D721Med (cell line): ENCODE data around the gene RCVRN.

Experiments
- DNase-seq: peaks from one replicate; pipeline ENCODE4 v3.0.0; 2011; ENCODE audit warnings: low spot score; ENCODE audit not compliant: insufficient read length
- FAIRE-seq: peaks from 2 replicates; lab custom pipeline; 2011; peaks lifted over from hg19 to GRCh38; lab: Jason Lieb, UNC
- CTCF ChIP-seq: IDR thresholded peaks from 2 replicates; pipeline ENCODE4 v1.5.1; 2012; ENCODE audit warnings: mild to moderate bottlenecking, control low read depth; ENCODE audit not compliant: insufficient read depth; ENCODE audit errors: missing control alignments

The RCVRN gene

GRCh38 chr17:9859781-9860180 lies 45.3 kb downstream of the RCVRN start:
- DNase-seq (no peak), FAIRE-seq (no peak)
- TF ChIP-seq CTCF = no peak

GRCh38 chr17:9855036-9855435 lies 50.0 kb downstream of the RCVRN start:
- DNase-seq = no peak
- no peak for TF ChIP-seq CTCF
- no peak for FAIRE-seq

- no peak for TF ChIP-seq CTCF
- no peak for DNase-seq
- no peak for FAIRE-seq
Measured at GRCh38 chr17:9854255-9854654, 50.8 kb downstream of the RCVRN start.

GRCh38 chr17:9850151-9850550 lies 54.9 kb downstream of the RCVRN start:
- FAIRE-seq (no peak), DNase-seq (no peak)
- no peak for TF ChIP-seq CTCF
